Raji (cell line): Measurements from ENCODE around the gene OPRM1.

Experiments
- POLR2A ChIP-seq: IDR thresholded peaks from 2 replicates; pipeline ENCODE4 v1.6.1; 2011; ENCODE audit warnings: low read depth, low read length, control low read depth; ENCODE audit not compliant: insufficient read depth

OPRM1 gene

DNA sequence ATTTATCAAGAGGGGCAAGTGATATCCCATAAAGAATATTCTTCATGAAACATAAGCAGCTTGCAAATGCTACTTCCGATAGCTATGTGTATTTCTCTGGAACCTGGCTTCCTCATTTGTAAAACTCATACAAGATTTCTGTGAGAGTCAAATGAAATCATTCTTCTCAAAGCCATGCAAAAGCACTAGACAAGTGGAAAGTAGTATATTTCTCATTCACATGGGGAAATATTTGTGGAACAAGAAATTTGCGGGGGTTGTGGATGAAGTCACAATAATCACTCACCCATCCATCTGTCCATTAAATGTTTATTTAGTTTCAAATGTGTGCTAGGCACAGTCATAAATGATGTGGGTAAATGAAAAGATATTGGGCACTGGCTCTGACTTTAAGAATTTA is 167.1 kb downstream of the OPRM1 start:
- no peak for TF ChIP-seq POLR2A

DNA sequence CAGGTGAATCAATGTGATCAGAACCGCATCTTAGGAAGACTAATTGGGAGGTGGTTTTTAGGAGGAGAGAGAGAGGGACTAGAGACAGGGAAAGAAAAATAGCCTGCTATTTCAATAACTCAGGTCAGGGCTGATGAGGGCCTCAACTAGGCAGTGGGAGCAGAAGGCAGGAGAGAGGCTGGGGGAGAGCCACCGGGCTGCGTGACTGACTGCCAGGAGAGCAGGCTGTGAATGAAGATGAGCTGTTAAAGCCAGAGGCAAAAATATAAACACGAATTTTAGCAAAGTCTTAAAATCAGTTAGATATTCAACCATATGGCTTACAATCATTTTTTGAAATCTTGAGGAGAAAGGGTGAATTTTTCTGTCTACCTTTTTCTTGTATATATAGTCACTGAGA is 168.0 kb downstream of the OPRM1 start:
- TF ChIP-seq POLR2A, result no peak

DNA sequence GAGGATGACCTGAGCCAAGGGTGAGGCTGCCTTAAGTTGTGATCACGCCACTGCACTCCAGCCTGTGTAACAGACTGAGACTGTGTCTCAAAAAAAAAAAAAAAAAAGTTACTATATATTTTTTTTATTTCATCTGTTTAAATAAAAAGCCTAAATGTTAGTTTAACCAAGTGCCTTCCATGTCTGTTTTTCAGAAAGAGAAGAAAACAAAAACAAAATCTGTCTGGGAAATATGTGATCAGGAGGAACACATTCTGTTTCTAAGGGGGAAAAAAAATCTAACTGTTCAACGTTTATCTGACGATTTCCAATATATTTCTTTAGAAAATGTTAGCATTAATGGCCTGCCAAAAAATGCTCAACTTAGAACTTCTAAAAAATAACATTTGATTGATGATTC is 170.5 kb downstream of the OPRM1 start:
- no peak for TF ChIP-seq POLR2A

DNA sequence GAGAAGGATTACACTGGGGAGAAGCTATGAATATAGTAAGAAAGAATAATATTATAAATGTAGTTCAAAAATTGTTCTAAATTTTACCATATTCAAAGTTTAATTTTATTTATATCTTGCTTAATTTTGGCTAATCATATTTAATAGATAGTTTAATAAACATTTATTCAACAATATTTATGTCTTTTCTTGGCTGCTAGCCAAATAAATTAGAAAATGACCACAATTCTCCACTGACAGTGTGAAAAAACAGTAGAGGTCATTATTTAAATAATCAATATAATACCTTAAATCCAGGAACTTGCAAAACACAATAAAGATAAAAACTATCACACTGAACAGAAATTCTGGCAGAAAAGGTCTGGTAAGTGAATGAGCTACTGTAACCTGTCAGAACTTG is 171.6 kb downstream of the OPRM1 start:
- no peak for TF ChIP-seq POLR2A

DNA sequence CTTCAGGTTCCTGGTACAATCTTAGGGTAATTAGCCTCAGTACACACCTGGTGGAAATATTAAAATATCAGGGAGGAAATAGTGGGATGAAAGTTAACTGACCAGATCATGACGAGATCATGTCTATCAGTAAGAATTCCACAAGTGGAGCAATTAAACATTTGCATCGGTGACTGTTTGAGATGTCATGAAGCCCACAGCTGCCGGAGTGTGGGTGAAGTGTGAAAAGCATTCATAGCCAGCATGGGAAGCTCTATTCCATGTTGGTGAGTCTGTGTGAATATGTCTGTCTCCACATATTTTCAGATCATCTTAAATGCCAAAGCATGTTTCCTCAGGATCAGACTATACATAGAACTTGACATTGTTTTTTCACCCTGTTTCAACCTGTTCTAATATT is 174.7 kb downstream of the OPRM1 start:
- no peak for TF ChIP-seq POLR2A

DNA sequence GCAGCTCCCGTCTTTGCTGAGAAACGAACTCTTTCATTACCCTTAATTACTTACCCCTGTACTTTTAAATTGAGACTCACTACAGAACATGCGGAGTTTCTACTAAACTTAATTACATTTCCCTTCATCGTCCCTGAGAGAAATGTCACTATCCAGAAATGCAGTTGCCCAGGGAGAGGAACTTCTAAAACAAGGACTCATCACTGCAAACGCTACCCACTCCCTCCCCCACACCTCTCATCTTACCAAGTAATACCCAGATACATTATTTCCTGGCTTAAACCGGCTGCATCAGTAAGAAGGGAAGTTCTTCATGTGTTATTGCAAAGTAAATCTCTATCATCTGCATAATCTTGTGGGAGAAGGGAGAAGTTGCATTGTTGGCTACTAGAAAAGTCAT is 179.3 kb downstream of the OPRM1 start:
- TF ChIP-seq POLR2A, result no peak

DNA sequence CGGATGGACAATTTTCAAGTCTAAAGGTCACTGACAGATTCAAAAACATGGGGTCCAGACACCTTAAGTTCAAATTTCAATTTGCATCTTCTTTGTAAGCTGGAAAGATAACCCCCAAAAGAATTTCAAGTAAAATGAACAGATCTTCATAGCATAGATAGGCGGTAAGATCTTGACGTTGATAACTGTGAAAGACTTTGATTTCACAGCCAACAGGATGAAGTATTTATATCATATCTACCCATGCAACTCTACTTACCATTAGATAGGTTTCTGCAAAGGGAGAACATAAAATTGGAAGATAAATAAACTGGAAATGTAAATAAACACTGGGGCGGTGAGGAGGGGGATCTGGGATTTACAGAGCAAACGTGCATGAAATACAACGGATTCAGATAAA is 179.7 kb downstream of the OPRM1 start:
- no peak for TF ChIP-seq POLR2A

DNA sequence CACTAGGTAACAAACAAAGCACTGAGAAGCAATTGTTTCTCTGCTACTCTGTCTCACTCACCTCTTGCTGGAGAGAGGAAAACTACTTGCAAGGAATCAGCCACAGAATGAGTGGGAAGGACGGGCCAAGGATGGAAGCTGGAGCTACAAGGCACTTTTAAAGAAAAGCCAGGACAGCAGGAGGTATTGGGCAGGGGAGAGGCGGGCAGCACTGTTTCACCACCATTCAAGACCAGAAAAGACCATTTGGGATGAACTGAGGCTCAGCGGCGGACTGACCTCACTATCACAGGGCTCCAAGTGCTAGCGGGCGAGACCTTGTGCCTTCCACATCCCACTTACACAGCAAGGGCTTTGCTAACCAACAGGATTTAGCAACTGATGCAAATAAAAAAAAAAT is 180.2 kb downstream of the OPRM1 start:
- TF ChIP-seq POLR2A, result no peak

DNA sequence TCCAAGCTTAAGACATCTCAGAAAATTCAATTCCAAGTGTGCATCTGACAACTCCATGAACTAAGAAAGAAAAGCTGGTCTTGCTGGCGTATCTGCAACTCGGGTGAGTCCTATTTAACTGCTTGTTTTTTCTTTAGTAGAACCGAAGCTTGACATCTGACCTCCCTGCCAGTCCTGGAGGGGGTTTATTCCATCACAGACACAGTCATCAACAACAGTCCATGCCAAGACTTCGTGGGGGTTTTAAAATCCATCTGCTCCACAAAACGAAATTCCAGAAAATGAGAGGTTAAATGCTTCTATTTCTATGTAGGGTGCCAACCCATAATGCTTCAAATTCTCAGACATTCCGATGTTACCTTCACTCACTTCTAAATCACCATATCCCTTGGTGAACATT is 183.7 kb downstream of the OPRM1 start:
- TF ChIP-seq POLR2A, result no peak

DNA sequence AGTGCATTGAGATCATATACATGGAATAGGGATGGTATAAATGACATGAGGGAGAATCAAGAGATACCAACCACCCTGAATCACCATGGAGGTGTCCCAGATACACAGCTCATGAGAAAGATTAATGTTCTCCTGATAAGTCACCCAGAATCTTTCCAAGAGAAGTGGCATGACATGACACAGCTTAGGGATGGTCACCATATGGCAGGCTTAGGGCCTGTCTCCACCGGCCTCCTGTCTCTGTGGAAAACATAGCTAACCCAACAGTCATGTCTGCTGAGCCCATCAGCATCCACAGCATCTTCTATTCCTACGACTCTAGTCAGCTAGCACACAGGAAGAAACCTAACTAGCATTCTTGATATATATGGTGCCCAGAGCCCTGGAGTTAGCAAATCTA is 184.3 kb downstream of the OPRM1 start:
- no peak for TF ChIP-seq POLR2A

DNA sequence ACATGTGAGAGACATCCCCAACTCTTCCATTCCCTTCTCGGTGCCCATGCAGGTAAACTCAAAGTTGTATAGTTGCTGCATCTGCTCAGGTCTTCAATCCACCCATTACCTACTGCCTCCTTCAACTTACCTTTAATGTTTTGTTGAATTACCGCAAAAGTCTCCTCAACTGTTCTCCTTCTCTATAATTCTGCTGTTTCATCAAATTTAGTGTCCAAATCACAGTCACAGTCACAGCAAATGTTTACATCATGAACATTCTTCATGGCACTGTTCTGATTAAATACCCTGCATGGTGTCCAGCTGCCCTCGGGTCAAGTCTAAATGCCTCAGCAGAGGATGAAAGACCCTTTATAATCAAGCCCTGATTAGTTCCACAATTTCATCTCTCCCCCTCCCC is 187.4 kb downstream of the OPRM1 start:
- no peak for TF ChIP-seq POLR2A

DNA sequence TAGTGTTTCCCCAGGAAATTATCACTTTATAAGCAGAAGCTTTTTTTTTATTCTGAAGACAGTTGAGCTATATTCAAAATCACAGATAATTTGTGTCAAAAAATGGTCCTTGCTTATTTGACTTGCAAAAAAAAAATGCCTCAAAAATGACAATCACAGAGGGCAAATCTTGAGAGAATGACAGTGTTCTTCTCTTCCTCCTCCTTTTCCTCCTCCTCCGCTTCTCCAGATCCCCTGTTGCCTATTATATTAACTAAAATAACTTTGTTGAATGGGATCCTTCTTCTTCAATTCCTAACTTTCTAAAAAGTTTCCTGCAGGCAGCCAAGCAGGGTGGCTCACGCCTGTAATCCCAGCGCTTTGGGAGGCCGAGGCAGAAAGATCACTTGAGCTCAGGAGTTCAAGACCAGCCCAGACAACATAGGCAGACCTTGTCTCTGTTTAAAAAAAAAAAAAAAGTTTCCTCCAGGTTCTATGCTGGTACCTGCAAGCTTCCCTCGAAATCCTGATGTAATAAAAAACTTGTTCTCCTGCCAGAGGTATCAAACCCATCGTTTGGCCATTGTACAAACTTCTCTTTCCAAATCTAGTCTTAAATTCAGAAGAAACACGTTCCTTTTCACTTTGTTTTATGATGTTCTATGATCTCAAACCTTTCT is 189.0 kb downstream of the OPRM1 start:
- no peak for TF ChIP-seq POLR2A

DNA sequence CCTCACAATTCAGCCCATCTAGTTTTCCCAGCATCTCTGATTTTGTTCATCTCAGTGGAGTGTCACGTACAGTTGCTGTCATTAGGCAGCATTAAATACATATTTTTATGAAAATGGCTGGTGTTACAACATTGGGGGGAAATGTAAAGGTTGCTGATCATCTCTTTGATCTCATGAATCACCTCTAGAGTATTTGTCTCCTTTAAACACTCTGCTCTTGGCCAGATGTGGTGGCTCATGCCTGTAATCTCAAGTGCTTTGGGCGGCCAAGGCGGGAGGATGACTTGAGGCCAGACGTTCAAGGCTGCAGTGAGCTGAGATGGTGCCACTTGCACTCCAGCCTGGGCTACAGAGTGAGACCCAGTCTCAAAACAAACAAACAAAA is 189.5 kb downstream of the OPRM1 start:
- TF ChIP-seq POLR2A, result no peak

DNA sequence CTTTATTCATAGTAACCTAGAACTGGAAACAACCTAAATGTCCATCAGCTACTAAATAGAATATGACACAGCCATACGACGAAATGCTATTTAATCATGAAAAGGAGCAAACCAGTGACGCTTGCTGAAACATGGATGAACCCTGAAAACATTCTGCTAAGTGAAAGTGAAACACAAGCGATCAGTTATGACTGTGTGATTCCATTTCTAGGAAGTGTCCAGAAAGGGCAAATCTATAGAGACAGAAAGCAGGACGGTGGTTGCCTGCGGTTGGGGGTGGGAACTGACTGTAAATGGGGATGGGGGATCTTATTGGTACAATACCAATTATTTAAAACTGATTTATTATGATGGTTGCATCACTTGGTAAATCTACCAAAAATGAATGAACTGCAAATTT is 190.7 kb downstream of the OPRM1 start:
- no peak for TF ChIP-seq POLR2A

DNA sequence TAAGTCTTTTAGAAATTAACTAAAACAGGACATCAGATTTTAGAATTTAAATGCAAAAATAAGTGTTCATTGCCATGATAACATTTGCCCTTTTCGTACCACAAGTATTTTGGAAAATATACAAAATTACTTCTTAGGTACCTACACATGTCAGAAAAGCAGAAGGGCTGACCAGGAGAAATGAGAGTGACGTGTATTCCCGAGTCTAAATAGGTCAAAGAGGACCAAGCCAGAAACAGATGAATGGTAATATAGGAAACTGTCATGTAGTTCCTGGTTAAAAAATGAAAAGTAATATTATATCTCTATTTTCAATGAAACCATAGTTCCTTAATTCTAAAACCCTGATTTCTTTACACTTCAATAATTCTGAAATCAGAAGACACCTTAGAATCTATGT is 191.4 kb downstream of the OPRM1 start:
- TF ChIP-seq POLR2A, result no peak

DNA sequence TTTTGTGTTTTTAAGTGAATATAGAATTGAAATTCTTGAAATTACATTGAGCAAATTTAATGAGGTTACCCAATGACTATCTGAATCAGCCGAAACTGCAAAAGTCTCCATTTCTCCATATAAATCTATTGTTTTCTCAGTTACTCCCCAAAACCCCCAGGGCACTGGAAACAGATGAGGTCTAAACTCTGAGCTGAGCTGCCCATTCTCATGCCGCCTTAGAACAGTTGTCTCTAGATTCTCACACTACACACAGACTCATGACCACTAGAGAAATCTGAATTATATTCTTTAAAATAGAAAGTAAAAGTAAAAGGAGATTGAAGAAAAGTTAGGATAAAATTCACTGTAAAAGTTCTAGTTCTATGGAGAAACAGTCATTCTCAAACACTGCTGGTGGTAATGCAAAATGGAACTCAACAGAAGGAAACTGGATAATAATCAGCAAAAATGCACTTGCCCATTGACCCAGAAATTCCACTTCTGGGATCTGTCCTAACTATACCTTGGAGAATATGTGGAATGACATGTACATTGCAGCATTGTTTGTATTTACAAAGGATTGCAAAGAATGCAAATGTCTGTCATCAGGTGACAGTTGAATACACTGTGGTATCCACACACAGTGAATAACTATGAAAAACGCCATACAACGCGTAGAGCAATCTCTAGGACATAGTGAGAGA is 192.0 kb downstream of the OPRM1 start:
- no peak for TF ChIP-seq POLR2A
